ENCODE results near the gene SCN8A. TPM values are rescaled to one million over a fixed set of nuclear protein-coding genes. Genes with fewer than 3 reads are reported as not detected.

The SCN8A gene
- polyA plus RNA-seq, 1 experiment, result 19.6 TPM

DNA sequence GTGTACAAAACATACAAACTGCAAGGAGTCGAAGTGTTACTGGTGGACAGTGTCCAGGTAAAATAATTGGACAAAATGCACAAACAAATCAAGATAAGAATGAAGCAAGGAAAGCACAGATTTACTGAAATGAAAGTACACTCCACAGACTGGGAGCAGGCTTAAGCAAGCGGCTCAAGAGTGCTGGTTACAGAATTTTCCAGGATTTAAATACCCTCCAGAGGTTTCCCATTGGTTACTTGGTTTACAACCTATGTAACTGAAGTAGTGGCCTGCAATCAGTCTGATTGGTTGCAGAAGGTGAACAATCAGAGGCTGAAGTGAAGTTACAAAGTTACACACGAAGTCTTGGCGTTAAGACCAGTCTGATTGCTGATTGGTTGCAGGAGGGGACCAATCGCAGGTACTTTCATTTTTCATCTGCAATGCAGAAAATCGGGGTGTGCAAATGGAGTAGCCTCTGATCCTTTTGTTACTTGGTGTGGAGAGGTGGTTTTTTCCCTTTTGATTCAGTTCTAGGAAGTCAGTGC, 11.6 kb upstream of the SCN8A start:
- TF ChIP-seq, protein P1, sequence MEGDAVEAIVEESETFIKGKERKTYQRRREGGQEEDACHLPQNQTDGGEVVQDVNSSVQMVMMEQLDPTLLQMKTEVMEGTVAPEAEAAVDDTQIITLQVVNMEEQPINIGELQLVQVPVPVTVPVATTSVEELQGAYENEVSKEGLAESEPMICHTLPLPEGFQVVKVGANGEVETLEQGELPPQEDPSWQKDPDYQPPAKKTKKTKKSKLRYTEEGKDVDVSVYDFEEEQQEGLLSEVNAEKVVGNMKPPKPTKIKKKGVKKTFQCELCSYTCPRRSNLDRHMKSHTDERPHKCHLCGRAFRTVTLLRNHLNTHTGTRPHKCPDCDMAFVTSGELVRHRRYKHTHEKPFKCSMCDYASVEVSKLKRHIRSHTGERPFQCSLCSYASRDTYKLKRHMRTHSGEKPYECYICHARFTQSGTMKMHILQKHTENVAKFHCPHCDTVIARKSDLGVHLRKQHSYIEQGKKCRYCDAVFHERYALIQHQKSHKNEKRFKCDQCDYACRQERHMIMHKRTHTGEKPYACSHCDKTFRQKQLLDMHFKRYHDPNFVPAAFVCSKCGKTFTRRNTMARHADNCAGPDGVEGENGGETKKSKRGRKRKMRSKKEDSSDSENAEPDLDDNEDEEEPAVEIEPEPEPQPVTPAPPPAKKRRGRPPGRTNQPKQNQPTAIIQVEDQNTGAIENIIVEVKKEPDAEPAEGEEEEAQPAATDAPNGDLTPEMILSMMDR (IDR thresholded peaks at IDR 0.05; ENCODE audit: insufficient read depth, low read depth, low read length), result no peak
- no peaks in the 10 kb centered on the region for H3K27me3 ChIP-seq (ENCODE audit: control insufficient read depth, insufficient read depth, low read length)
- ChIA-PET CTCF (no interaction called here), POLR2A (no interaction called here)
- H3K4me3 ChIP-seq (ENCODE audit: low read depth, low read length), result no peak overlapping the region
- no peak for DNase-seq (ENCODE audit: low read depth)
- no peaks in the 10 kb centered on the region for H3K36me3 ChIP-seq (ENCODE audit: control insufficient read depth, insufficient read depth, low read length)

DNA sequence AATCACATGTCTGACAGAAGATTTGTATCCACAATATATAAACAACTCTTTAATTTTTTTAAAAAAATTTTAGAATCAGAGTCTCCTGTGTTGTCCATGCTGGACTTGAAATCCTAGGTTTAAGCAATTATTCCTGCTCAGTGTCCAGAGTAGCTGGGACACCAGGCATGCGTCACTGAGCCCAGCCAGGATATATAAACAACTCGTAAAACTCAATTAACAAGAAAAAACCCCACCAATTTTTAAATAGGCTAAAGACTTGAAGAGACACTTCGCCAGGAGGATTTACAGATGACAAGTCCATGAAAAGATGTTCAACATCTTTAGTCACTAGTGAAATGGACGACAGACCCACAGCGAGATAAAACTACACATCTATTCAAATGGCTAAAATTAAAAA, 2.0 kb upstream of the SCN8A start:
- DNase-seq (ENCODE audit: low read depth), result peak; percentile 26
- POLR2A ChIA-PET, result no interaction called here
- TF ChIP-seq, protein P1 (IDR thresholded peaks at IDR 0.05; ENCODE audit: insufficient read depth, low read depth, low read length), result no peak
- CTCF ChIA-PET, result interaction anchor here (0.7 to 1.6 kb wide), 4 partner anchors 14 to 384 kb away, joined by 3 to 4 read pairs (median 3); no protein-coding TSS in a partner anchor
- Histone ChIP-seq H3K27me3 (ENCODE audit: control insufficient read depth, insufficient read depth, low read length) (no peaks in the 10 kb centered on the region), H3K4me3 (ENCODE audit: low read depth, low read length) (no peak overlapping the region), H3K36me3 (ENCODE audit: control insufficient read depth, insufficient read depth, low read length) (no peaks in the 10 kb centered on the region)

DNA sequence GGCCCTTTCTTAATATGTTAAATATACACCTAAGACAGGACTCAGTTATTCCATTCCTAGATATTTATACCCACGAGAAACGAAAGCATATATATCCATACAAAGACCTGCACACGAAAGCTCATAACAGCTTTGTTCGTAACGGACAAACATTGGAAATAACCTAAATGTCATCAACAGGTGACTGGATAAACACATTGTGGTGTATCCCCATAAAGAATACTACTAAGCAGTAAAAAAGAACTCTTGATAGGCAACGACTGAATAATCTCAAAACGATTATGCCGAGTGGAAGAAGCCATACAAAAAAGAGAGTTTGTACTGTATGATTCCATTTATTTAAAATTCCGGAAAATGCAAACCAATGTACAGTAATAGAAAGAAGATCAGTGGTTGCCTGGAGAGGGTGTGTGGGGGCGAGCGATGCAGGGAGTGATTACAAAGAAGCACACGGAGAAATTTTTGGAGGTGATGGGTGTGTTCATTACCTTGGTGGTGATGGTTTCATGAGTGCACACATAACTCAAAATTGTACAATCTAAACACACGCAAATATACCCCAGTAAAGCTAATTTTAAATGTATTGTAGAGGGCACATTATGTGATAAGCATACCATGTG, 1.4 kb upstream of the SCN8A start:
- ChIA-PET CTCF (interaction anchor here (0.9 to 1.6 kb wide), 5 partner anchors 15 to 225 kb away, joined by 3 to 4 read pairs (median 3); no protein-coding TSS in a partner anchor), POLR2A (no interaction called here)
- Histone ChIP-seq H3K36me3 (ENCODE audit: control insufficient read depth, insufficient read depth, low read length) (no peaks in the 10 kb centered on the region), H3K4me3 (ENCODE audit: low read depth, low read length) (peak overlapping the region; percentile 67; the same call in 1 of the 2 replicates), H3K27me3 (ENCODE audit: control insufficient read depth, insufficient read depth, low read length) (no peaks in the 10 kb centered on the region)
- TF ChIP-seq, protein P1 (IDR thresholded peaks at IDR 0.05; ENCODE audit: insufficient read depth, low read depth, low read length), result no peak
- no peak for DNase-seq (ENCODE audit: low read depth)

GRCh38 chr12:51590347-51591015, 552 bp upstream of the SCN8A start:
- Histone ChIP-seq H3K36me3 (ENCODE audit: control insufficient read depth, insufficient read depth, low read length) (no peaks in the 10 kb centered on the region), H3K4me3 (ENCODE audit: low read depth, low read length) (peak overlapping the region; percentile 67), H3K27me3 (ENCODE audit: control insufficient read depth, insufficient read depth, low read length) (no peaks in the 10 kb centered on the region)
- ChIA-PET CTCF (interaction anchor here (0.7 to 1.6 kb wide), 5 partner anchors 46 to 224 kb away, joined by 3 to 4 read pairs (median 3); no protein-coding TSS in a partner anchor), POLR2A (no interaction called here)
- TF ChIP-seq, protein P1 (IDR thresholded peaks at IDR 0.05; ENCODE audit: insufficient read depth, low read depth, low read length), result peak; percentile 31
- no peak for DNase-seq (ENCODE audit: low read depth)

DNA sequence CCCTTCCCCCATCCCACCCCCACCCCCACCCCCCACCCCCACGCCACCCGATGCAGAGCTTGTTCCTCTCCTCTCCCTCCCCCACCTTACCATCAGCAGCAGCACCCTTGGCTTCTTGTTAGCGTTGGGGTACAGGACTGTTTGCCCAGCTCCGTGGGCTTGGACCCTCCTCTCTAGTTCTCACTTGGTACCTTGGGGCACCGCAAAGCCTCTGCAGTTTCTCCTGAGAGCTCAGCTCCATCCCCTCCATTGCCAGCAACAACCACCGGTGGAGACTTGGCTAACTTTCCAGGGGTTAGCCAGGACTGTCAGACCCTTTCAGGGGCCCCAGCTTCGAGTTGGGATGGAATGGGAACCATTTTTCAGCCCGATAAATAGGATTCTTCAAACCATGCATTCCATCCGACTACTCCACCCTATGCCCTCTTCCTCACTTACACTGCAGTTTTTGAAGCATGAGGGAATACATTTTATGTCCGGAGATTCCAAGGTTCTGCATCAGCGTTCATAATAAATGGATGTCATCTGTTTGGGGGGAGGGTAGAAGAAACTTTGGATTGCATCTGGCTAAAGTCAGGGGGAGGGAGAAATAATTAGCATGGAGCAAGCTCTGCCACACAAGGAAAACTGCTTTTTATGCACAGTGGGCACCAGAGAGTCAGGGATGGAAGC, 1.1 kb downstream of the SCN8A start:
- Histone ChIP-seq H3K36me3 (ENCODE audit: control insufficient read depth, insufficient read depth, low read length) (no peaks in the 10 kb centered on the region), H3K4me3 (ENCODE audit: low read depth, low read length) (peak overlapping the region; percentile 67), H3K27me3 (ENCODE audit: control insufficient read depth, insufficient read depth, low read length) (no peaks in the 10 kb centered on the region)
- CTCF ChIA-PET, result interaction anchor here (1.1 to 1.4 kb wide), 4 partner anchors 86 to 283 kb away, joined by 3 to 7 read pairs (median 4); a partner anchor contains a TSS
- POLR2A ChIA-PET, result interaction anchor here (0.6 kb wide), 1 partner anchor 86 kb away, joined by 3 read pairs; no protein-coding TSS in a partner anchor
- TF ChIP-seq, protein P1 (IDR thresholded peaks at IDR 0.05; ENCODE audit: insufficient read depth, low read depth, low read length), result no peak
- DNase-seq (ENCODE audit: low read depth), result peak; percentile 68

All from BJ (cell line).